ENCODE results near the gene CHMP2A.

DNA sequence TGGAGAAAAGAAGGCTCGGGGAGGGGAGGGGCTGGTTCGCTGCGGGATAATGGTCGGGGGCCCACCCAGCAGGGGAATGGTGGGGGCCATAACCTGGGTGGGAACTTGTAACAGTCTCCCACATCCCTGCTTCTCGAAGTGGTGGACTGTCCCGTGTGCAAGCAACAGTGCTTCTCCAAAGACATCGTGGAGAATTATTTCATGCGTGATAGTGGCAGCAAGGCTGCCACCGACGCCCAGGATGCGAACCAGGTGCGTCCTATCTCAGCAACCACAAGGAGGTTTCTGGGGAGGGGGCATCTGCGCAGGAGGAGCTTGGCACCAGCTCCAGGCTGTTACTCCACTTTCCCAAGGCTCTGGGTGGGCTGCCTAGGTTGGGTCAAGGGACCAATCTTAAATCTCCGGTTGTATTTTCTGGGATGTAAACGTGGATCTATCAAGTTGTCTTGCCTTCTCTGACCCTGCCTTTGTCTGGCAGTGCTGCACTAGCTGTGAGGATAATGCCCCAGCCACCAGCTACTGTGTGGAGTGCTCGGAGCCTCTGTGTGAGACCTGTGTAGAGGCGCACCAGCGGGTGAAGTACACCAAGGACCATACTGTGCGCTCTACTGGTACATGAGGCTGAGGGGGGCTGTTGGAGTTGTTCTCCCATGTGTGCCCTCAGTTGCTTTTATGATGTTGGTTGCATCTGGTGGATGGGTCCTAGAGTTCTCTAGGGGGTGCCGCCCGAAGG is 9.5 kb downstream of the CHMP2A start:
- TF ChIP-seq EZH2 (IDR thresholded peaks at IDR 0.05; ENCODE audit: borderline replicate concordance, insufficient read depth, low read length, poor library complexity, severe bottlenecking) (no peak), POLR2AphosphoS5 (IDR thresholded peaks at IDR 0.05) (no peak), EP300 (conservative IDR thresholded peaks at IDR 0.05; ENCODE audit: poor library complexity, severe bottlenecking) (no peak), SMC3 (conservative IDR thresholded peaks at IDR 0.05; ENCODE audit: poor library complexity) (no peak), MXI1 (conservative IDR thresholded peaks at IDR 0.05; ENCODE audit: poor library complexity, severe bottlenecking) (no peak)
- TF ChIP-seq, protein P1, sequence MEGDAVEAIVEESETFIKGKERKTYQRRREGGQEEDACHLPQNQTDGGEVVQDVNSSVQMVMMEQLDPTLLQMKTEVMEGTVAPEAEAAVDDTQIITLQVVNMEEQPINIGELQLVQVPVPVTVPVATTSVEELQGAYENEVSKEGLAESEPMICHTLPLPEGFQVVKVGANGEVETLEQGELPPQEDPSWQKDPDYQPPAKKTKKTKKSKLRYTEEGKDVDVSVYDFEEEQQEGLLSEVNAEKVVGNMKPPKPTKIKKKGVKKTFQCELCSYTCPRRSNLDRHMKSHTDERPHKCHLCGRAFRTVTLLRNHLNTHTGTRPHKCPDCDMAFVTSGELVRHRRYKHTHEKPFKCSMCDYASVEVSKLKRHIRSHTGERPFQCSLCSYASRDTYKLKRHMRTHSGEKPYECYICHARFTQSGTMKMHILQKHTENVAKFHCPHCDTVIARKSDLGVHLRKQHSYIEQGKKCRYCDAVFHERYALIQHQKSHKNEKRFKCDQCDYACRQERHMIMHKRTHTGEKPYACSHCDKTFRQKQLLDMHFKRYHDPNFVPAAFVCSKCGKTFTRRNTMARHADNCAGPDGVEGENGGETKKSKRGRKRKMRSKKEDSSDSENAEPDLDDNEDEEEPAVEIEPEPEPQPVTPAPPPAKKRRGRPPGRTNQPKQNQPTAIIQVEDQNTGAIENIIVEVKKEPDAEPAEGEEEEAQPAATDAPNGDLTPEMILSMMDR (IDR thresholded peaks at IDR 0.05; ENCODE audit: poor library complexity, severe bottlenecking): no peak
- TF ChIP-seq, protein P2, sequence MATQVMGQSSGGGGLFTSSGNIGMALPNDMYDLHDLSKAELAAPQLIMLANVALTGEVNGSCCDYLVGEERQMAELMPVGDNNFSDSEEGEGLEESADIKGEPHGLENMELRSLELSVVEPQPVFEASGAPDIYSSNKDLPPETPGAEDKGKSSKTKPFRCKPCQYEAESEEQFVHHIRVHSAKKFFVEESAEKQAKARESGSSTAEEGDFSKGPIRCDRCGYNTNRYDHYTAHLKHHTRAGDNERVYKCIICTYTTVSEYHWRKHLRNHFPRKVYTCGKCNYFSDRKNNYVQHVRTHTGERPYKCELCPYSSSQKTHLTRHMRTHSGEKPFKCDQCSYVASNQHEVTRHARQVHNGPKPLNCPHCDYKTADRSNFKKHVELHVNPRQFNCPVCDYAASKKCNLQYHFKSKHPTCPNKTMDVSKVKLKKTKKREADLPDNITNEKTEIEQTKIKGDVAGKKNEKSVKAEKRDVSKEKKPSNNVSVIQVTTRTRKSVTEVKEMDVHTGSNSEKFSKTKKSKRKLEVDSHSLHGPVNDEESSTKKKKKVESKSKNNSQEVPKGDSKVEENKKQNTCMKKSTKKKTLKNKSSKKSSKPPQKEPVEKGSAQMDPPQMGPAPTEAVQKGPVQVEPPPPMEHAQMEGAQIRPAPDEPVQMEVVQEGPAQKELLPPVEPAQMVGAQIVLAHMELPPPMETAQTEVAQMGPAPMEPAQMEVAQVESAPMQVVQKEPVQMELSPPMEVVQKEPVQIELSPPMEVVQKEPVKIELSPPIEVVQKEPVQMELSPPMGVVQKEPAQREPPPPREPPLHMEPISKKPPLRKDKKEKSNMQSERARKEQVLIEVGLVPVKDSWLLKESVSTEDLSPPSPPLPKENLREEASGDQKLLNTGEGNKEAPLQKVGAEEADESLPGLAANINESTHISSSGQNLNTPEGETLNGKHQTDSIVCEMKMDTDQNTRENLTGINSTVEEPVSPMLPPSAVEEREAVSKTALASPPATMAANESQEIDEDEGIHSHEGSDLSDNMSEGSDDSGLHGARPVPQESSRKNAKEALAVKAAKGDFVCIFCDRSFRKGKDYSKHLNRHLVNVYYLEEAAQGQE (IDR thresholded peaks at IDR 0.05; ENCODE audit: borderline replicate concordance): no peak
